Memory B cell (primary cell): ENCODE results near the gene WBP1.
"Not testable (repeated sequence)": the region's sequence is repeated elsewhere in the genome, so short reads cannot be mapped to it uniquely, and the experiment has no call there.

Experiments
- ATAC-seq: fragments of 150-1000 bp; cut with Tn5 transposase; 2 replicates; pipeline ENCODE4 v1.10.0; 2021; ENCODE audit warnings: low read depth, mild to moderate bottlenecking, moderate library complexity
- DNase-seq, 2 donors: peaks; one replicate each; pipeline ENCODE4 v3.0.0; 2022; ENCODE audit warnings: low spot score in 2 of 2
- H3K27ac Mint-ChIP-seq: one replicate; pipeline ENCODE4 v1.8.0; 2022; ENCODE audit warnings: mild to moderate bottlenecking, moderate library complexity, mixed read lengths
- H3K27me3 Mint-ChIP-seq: one replicate; pipeline ENCODE4 v1.8.0; 2022; ENCODE audit warnings: mixed read lengths
- H3K36me3 Mint-ChIP-seq: one replicate; pipeline ENCODE4 v1.8.0; 2022; ENCODE audit warnings: mild to moderate bottlenecking, mixed read lengths
- H3K4me1 Mint-ChIP-seq: one replicate; pipeline ENCODE4 v1.8.0; 2022; ENCODE audit warnings: mixed read lengths
- H3K4me3 Mint-ChIP-seq: one replicate; pipeline ENCODE4 v1.8.0; 2022; ENCODE audit warnings: mild to moderate bottlenecking, moderate library complexity, mixed read lengths
- H3K9me3 Mint-ChIP-seq: one replicate; pipeline ENCODE4 v1.8.0; 2022; ENCODE audit warnings: mixed read lengths

Gene WBP1

DNA sequence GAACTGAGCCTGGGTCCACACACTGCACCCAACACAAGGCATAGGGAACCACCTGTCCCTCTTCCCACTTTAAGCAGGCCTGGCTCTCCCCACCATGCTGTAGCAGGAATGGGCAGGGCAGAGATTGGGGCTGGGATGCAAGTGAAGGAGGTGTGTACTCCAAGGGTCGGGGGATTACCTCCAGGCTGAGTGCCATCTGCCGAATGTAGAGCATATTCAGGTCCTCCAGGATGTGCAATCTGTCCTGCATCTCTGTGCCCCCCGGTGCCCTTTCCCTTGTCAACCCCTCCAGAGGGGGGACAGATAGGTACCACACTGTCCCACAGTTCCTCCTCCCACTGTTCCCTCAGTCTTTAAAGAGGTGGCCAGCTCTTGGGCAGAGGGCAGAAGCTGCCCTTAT lies 18.9 kb upstream of the WBP1 start:
- no peak for ATAC-seq
- H3K4me3 Mint-ChIP-seq, result peak overlapping the region; percentile 51

DNA sequence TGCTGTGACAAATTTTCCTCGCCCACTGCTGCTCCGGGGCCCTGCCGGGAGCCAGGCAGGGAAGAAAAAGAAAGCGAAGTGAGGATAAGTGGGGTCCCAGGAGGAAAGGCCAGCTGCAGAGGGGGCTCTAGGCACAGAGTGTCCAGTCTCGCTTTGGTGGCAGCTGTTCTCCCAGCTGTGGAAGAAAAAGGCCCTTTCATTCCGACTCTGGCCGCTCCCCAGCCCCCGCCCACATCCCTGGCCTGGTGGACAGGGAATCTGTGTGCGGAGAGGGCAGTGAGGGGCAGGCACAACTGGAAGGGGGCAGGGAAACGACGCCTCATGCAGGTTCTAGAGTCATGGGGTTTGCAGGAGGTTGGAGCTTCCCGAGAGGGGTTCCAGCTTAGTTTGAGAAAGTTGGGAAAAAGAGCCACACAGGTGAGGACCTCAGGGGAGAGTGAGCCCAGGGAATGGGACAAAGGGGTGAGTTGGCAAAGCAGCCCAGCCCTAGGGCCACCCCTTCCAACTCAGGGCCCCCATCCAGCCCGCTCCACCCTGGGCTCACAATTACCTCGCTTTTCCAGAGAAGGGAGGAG lies 18.3 kb upstream of the WBP1 start:
- ATAC-seq (no peak), DNase-seq (no peak)
- H3K27ac Mint-ChIP-seq, result no peak overlapping the region
- H3K9me3 Mint-ChIP-seq, result no peaks in the 10 kb centered on the region
- peaks cover 21% of the 10 kb centered on the region for H3K4me1 Mint-ChIP-seq
- no peaks in the 10 kb centered on the region for H3K36me3 Mint-ChIP-seq
- peaks cover 8% of the 10 kb centered on the region for H3K27me3 Mint-ChIP-seq
- H3K4me3 Mint-ChIP-seq, result peak overlapping the region; percentile 86

More for the DNA sequence above, 18.9 kb upstream of the WBP1 start:
- DNase-seq, result no peak
- Mint-ChIP-seq H3K27ac (no peak overlapping the region), H3K27me3 (peaks cover 6% of the 10 kb centered on the region), H3K9me3 (no peaks in the 10 kb centered on the region), H3K36me3 (no peaks in the 10 kb centered on the region), H3K4me1 (peaks cover 21% of the 10 kb centered on the region)

DNA sequence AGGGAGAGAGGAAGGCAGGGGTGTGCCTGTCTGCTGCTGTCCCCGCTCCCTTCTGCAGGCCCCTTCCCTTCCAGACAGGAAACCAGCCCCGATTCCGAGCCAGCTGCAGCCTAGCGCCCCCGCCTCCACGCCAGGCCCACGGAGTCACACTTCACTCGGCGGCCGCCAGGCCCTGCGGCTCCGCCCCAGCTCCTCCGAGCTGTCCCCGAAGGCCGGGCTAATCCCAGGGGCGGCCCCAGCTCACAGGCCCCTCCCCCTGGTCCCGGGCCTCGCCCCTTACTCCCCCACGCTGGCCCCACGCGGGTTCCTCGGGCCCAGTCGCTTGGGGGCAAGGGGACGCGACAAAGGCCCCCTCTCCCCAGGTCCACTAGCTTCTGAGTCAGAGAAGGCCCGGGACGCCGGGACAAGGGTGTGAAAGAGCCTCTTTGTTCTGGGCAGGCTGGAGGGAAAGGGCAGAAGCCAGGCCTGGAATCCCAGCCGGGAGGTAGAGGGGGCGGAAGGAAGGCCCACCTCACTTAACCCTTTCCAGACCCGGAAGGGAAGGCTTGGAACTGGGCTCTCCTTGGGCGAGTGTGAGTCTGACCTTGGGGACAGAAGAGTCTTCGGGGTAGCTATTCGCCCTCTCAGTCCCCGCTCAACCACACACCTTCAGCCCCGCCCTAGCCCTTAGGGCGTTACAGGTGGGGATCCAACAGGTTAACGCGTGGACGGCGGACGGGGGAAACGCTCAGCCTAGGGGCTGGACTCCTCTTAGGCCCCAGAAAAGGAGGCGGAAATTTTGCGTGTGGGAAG lies 17.7 kb upstream of the WBP1 start:
- Mint-ChIP-seq H3K9me3 (no peaks in the 10 kb centered on the region), H3K27me3 (peaks cover 8% of the 10 kb centered on the region), H3K36me3 (no peaks in the 10 kb centered on the region), H3K4me3 (peak overlapping the region; percentile 86), H3K27ac (no peak overlapping the region), H3K4me1 (peaks cover 21% of the 10 kb centered on the region)
- peak; percentile 86 for ATAC-seq
- DNase-seq, result peak; percentile 57 to 64

DNA sequence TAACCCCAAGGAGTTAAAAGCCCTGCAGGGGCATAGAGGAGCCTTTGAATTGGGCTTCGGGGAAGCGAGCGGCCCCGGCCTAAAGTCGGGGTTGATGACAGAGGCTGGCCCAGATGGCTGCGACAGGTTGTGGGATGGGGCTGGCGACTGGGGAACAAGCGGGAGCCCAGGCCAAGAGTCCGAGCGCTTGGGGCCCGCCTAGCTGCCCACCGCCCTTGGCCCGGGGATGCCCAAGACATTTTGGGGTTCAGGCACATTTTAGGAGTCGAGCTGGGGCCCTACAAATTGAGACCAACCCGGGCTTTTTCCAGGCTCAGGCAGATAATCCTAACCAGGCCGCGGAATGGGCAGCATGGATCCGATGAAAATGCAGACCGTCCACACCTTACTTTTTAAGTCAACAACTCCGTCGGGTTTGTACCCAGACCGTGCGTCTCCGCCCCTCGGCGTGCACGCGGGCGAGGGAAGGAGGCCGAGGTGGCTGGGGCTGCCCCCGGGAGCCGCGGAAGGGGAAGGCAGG lies 17.0 kb upstream of the WBP1 start:
- Mint-ChIP-seq H3K9me3 (no peaks in the 10 kb centered on the region), H3K4me3 (peak overlapping the region; percentile 86), H3K27me3 (peaks cover 8% of the 10 kb centered on the region), H3K4me1 (peaks cover 21% of the 10 kb centered on the region), H3K36me3 (no peaks in the 10 kb centered on the region), H3K27ac (no peak overlapping the region)
- ATAC-seq (no peak), DNase-seq (no peak)

DNA sequence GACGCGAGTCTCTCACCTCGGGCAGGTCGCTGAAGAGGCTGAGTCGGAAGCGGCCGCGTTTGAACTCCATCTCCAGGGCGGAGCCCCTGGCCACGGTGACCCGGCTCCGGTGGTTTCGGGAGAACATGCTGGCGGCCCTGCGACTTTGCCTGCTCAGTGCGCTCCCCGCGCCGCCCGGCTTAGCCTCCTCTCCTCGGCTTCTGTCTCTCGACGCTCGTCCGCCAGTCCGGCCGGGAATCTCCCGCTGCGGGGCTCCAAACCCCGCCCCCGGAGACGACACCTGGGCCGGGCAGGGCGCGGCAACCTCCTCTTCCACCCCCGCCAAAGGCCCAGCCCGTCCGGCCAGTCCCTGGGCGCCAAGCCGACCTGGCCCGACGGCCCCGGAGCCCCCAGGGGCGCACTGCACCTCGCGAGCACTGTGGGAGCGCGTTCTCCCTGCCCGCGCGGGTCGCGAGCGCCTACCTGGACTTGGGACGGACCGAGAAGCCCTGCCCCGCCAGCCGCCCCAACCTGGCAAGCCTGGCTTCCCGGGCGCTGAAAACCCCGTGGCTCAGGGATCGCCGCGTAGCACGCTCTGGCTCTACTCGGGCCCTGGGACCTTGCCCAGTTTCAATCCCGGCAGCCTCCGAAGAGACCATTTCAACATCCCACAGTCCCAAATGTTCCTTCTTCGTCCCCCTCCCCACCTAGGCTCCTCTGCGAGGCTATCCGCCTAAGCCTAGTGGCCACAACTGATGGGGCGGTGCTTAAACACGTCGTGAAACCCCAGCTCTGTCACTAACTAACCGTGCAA lies 16.4 kb upstream of the WBP1 start, which contains the start of gene RTKN:
Gene RTKN (minus strand): TSS at position 248 of the 793 bp plus-strand sequence. CDS start 121 bp downstream, at position 127.
- Mint-ChIP-seq H3K27ac (no peak within 1 kb of the TSS), H3K36me3 (no peaks in the 10 kb centered on the region), H3K4me1 (peaks cover 21% of the 10 kb centered on the region), H3K4me3 (peak within 1 kb of the TSS; percentile 86), H3K9me3 (no peaks in the 10 kb centered on the region), H3K27me3 (peaks cover 8% of the 10 kb centered on the region)
- ATAC-seq (peak; percentile 51), DNase-seq (peak in 1 of 2 donors; percentile 52)

DNA sequence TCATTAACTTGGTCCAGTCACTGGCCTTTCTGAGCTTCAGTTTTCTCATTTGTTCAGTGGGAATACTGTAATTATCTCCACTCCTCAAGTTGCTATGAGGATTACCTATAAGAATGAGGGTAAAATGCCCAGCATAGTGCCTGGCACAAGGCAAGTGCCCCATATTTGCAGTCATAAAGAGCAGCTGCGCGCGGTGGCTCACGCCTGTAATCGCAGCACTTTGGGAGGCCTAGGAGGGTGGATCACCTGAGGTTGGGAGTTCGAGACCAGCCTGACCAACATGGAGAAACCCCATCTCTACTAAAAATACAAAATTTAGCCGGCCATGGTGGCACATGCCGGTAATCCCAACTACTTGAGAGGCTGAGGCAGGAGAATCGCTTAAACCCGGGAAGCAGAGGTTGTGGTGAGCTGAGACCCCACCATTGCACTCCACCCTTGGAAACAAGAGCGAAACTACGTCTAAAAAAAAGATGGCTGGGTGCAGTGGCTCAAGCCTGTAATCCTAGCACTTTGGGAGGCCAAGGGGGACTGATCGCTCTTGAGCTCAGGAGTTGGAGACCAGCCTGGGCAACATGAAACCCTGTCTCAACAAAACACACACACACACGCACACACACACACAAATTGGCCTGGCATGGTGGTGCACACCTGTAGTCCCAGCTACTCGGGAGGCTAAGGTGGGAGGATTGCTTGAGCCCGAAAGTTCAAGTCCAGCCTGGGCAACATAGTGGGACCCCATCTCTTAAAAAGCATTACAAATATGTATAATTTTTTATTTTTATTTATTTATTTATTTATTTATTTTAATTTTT lies 15.5 kb upstream of the WBP1 start:
- DNase-seq, H3K27me3 Mint-ChIP-seq, H3K27ac Mint-ChIP-seq, ATAC-seq, H3K9me3 Mint-ChIP-seq, H3K36me3 Mint-ChIP-seq: not testable (repeated sequence)
- H3K4me1 Mint-ChIP-seq, result peaks cover 17% of the 10 kb centered on the region
- H3K4me3 Mint-ChIP-seq, result peak overlapping the region; percentile 86

DNA sequence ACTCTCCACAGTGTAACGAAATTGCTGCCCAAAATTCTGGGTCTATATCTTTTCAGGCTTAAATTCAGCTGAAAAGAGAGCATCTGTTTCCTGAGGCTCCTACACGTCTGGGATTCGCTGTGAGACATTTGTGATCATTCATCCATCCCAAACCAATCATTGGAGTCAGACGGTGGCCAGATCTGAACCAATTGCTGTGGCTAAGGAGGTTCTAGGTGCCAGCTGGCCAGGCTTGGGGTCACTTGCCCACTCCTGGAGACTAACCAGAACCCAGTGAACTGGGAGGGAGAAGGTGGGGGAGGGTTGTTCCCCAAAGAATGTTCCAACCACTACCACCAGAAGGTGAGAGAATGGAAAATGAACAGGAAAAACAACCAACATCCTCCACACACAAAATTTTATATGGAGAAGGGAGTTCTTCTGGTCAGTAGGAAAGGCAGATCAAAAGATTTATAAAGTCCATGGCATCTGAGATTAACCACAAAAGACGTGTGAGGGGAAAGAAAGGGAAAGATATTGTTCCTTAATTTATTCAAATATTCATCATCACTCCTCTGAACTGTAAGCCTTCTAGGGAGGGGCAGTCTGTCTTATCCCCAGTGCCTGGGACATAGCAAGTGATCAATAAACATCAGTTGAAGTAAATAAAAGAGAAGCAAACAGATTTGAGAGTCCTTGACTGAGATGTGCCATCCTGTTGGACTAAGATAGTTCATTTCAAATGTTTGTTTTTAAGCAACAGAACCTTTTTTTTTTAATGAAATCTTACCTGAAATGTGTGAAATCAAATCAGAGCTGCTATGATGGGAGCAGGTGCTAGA lies 13.5 kb upstream of the WBP1 start:
- peaks cover 10% of the 10 kb centered on the region for H3K4me1 Mint-ChIP-seq
- peaks cover 10% of the 10 kb centered on the region for H3K27me3 Mint-ChIP-seq
- H3K9me3 Mint-ChIP-seq, result no peaks in the 10 kb centered on the region
- DNase-seq (no peak), ATAC-seq (no peak)
- H3K36me3 Mint-ChIP-seq, result no peaks in the 10 kb centered on the region
- no peak overlapping the region for H3K4me3 Mint-ChIP-seq
- no peak overlapping the region for H3K27ac Mint-ChIP-seq

DNA sequence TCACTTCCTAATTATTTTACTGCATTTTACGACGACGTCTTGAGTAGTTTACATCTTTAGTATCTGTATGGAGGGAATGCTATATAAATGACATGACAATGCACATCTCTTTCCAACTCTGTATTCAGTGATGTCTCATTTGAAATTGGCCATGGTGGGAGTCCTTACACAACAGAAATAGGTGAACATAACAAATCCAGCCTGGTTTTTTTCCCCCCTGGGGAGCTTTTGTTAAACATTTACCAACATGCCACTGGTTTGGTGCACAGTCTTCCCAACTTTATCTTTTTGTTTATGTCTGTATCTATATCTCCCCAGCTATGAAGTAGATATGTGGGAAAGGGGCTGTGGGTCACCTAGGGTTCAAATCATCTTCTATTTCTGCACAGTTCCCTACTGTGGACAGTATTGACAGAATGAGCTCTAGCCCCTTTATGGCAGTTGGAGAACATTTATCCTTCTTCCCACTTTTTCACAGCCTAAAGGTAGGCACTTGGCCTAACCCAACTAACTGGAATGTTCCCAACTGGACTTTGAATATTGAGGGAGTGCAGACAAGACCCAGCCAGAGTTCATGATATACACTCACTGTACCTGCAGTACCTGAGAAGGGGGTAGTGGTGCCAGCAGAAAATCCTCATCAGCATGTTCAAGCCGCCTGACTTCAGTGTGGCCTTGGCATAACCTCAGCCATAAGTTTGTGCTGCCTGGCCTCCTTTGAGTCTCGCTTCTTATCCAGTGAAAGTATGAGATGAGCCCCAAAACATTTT lies 10.8 kb upstream of the WBP1 start:
- Mint-ChIP-seq H3K9me3 (no peaks in the 10 kb centered on the region), H3K4me1 (peaks cover 3% of the 10 kb centered on the region), H3K4me3 (no peak overlapping the region), H3K27me3 (peaks cover 5% of the 10 kb centered on the region), H3K36me3 (no peaks in the 10 kb centered on the region), H3K27ac (no peak overlapping the region)
- DNase-seq (no peak), ATAC-seq (no peak)

DNA sequence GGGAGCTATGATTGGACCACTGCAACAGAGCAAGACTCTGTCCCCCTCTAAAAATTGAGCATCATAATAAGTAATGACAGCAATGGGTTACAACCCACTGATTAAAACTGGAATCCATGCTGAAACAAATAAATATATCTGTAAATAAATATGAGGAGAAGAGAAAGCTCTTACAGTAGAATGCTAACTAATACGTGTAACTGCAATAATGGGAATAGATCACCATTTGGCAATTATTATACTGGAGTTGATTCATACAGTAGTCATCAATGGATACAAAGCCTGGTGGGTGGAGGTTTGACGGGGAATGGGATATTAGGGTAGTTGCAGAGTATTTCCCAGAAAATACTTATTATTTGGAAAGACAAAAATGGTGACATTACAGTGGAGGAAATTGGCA lies 9.5 kb upstream of the WBP1 start:
- Mint-ChIP-seq H3K4me3 (no peak overlapping the region), H3K27me3 (peaks cover 4% of the 10 kb centered on the region), H3K9me3 (no peaks in the 10 kb centered on the region), H3K36me3 (no peaks in the 10 kb centered on the region), H3K4me1 (peaks cover 8% of the 10 kb centered on the region), H3K27ac (no peak overlapping the region)
- no peak for DNase-seq
- no peak for ATAC-seq

DNA sequence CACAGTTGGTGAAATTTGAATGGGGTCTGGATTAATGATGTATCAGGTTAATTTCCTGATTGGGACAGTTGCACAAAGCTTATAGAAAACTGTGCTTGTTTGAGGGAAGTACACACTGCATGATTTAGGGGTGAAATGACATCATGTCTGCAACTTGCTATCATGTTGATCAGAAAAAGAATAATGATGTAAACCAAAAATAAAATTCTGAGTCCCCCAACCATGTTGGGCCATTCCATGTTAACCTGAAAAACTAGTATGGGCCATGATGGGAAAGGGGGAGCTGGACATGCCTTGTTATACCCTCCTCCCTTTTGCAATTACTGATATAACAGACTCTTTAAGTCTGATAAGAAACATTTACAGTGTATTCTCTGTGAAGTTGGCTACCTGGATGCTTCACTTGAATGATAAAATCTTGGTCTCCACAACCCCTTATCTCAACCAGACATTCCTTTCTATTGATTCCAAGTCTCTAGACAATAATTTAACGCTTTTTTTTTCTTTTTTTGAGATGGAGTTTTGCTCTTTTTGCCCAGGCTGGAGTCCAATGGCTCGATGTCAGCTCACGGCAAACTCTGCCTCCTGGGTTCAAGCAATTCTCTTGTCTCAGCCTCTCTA lies 7.6 kb upstream of the WBP1 start:
- Mint-ChIP-seq H3K36me3 (no peaks in the 10 kb centered on the region), H3K4me3 (no peak overlapping the region), H3K4me1 (peaks cover 20% of the 10 kb centered on the region), H3K27ac (no peak overlapping the region), H3K27me3 (peaks cover 2% of the 10 kb centered on the region), H3K9me3 (no peaks in the 10 kb centered on the region)
- DNase-seq, result no peak
- no peak for ATAC-seq

DNA sequence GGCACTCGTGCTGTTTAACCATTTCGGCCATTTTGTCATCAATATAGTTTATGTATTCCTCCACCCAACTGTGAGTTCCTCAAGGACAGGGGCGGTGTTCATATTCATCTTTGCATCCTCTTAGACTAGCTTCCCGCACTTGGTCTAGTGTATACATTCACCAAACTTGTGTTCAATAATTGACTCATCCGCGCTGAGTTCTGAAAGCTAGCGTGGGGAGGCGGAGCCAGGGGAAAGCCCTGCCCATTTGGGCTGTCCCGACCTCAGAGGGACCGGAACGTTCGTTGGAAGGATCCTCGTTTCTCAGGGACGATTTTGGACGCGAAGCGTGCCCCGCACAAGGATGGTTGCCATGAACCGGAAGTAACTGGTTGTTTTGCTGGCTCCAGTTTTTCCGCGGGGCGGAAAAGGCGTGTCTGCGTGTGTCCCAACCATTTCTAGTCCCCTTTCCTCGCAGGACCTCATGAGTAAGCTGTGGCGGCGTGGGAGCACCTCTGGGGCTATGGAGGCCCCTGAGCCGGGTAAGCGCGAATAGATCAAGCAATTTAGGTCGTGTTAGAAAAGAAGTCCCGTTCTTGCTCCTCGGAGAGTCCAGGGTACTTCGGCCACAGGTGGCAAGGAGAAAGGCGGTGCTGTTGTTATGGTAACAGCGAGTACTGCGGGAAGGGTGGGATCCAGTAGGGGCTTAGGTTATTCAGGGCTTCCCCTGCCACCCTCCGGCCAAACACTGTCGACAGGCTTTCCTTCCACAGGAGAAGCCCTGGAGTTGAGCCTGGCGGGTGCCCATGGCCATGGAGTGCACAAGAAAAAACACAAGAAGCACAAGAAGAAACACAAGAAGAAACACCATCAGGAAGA lies 3.4 kb upstream of the WBP1 start, which contains the start of gene INO80B:
Gene INO80B (plus strand): TSS at position 434 of the 858 bp plus-strand sequence. CDS start 30 bp downstream, at position 464.
- Mint-ChIP-seq H3K9me3 (no peaks in the 10 kb centered on the region), H3K27ac (peak within 1 kb of the TSS; percentile 99), H3K4me1 (peaks cover 41% of the 10 kb centered on the region), H3K36me3 (peaks cover 5% of the 10 kb centered on the region), H3K4me3 (peak within 1 kb of the TSS; percentile 96), H3K27me3 (no peaks in the 10 kb centered on the region)
- DNase-seq, result peak; percentile 97
- ATAC-seq, result peak; percentile 36
